ENCODE data around the gene PRDM2.

Gene PRDM2

DNA sequence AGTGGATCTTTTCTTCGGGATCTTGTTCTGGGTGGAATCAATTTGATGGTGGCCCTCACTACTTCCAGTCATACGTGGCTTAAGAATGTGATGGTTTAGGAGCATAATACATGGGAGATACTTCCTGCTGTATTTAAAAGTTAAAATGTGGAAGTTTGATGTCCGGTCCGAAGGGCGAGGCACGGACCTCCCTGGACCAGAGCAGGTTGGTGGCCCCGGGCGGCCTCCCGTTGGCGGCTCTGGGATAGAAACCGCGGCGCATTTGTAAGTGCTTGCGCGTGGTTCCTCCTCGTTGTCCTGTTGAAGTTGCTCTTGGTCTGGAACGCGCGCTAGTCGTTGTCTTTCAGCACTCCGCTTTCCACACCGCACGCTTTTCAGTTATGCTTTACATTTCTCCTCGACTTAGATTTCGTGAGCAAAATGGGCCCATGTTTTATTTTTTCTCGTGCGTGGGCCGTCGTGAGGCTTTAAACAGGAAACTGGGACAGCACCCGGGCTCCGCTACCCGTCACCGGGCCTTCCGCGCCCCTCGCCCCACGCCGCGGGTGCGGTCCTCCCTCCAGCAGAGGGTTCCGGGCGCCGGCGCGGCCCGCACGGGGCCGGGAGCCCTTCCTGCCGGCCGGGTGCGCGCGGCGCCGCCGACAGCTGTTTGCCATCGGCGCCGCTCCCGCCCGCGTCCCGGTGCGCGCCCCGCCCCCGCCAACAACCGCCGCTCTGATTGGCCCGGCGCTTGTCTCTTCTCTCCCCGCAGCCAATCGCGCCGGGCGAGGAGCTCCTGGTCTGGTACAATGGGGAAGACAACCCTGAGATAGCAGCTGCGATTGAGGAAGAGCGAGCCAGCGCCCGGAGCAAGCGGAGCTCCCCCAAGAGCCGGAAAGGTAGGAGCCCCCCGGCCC is 48.9 kb downstream of the PRDM2 start:
- Histone ChIP-seq H3K4me2 (ENCODE audit: low read depth, low read length) (peak overlapping the region; percentile 90), H3K4me1 (ENCODE audit: low read length) (peaks cover 27% of the 10 kb centered on the region), H3F3A (ENCODE audit: insufficient read depth, low read length) (peaks cover 16% of the 10 kb centered on the region), H4K20me1 (ENCODE audit: insufficient read depth, low read length) (peaks cover 32% of the 10 kb centered on the region), H3K79me2 (ENCODE audit: low read length) (peaks cover 43% of the 10 kb centered on the region), H3K4me3 (ENCODE audit: low read length) (peak overlapping the region; percentile 79), H3K36me3 (replicated peaks; ENCODE audit: insufficient read depth, low read length) (peaks cover 4% of the 10 kb centered on the region; the same call in 1 of the 2 replicates), H3K9me2 (replicated peaks; ENCODE audit: insufficient read depth, low read length) (no peaks in the 10 kb centered on the region), H3K27me3 (replicated peaks; ENCODE audit: insufficient read depth, low read length) (no peaks in the 10 kb centered on the region), H3K9ac (ENCODE audit: low read length) (peak overlapping the region; percentile 82), H2AFZ (ENCODE audit: low read length) (peak overlapping the region; percentile 74), H3K9me3 (replicated peaks; ENCODE audit: insufficient read depth, low read length) (no peaks in the 10 kb centered on the region), H3K27ac (ENCODE audit: low read length) (peak overlapping the region; percentile 71)
- DNase-seq: peak; percentile 97
- TF ChIP-seq CTCF (IDR thresholded peaks at IDR 0.05; ENCODE audit: low read length): no peak; the same call in 1 of the 2 replicates
- TF ChIP-seq EZH2phosphoT487 (IDR thresholded peaks at IDR 0.05; ENCODE audit: low read length): no peak
- no peak for TF ChIP-seq EZH2 (optimal IDR thresholded peaks at IDR 0.05; ENCODE audit: low read depth, low read length)

DNA sequence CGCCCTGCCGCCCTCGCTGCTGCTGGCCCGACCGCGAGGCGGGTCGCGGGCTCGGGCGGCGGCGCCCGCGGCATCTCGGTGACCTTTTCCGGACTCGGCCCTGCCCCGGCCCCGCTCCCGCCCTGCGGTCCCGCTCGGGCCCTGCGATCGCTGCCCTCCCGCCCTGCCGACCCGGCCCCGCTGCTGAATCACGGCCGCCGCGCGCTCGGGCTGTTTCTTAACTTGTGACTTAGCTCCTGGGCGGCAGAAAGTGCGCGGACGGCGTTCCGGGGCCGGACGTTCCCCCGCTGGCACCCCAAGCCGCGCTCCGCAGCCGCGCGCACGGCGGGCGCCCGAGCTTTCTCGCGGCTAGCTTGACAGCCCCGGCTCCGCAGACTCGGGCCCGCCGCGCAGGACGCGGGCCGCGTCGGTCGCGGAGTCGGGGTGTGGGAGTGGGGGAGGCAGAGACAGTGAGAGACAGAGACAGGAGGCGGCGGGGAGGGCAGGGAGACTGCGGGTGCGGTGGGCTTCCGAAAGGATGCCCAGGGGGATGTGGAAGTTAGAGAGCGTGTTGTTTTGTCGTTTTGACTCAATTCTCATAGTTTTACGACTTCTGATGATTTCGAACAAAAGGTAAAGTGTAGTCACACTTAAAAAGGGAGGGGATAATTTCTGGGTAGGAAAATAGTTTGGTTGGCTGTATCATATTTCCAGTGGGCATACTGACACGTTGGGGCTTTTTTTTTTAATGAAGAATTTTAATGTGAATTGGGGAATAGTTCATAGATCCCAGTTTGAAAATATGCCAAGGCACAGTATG is 49.8 kb downstream of the PRDM2 start:
- peak; percentile 55 for DNase-seq
- no peaks in the 10 kb centered on the region for H3K9me3 ChIP-seq (replicated peaks; ENCODE audit: insufficient read depth, low read length)
- H3K79me2 ChIP-seq (ENCODE audit: low read length): peaks cover 52% of the 10 kb centered on the region
- H2AFZ ChIP-seq (ENCODE audit: low read length): 0 out of 2 replicates have a peak overlapping the region, but pooled peaks have one; percentile 9
- H4K20me1 ChIP-seq (ENCODE audit: insufficient read depth, low read length): peaks cover 41% of the 10 kb centered on the region
- H3K4me1 ChIP-seq (ENCODE audit: low read length): peaks cover 36% of the 10 kb centered on the region
- TF ChIP-seq EZH2 (optimal IDR thresholded peaks at IDR 0.05; ENCODE audit: low read depth, low read length): no peak
- no peak for TF ChIP-seq EZH2phosphoT487 (IDR thresholded peaks at IDR 0.05; ENCODE audit: low read length)
- no peak for TF ChIP-seq CTCF (IDR thresholded peaks at IDR 0.05; ENCODE audit: low read length)
- no peaks in the 10 kb centered on the region for H3K9me2 ChIP-seq (replicated peaks; ENCODE audit: insufficient read depth, low read length)
- no peaks in the 10 kb centered on the region for H3K27me3 ChIP-seq (replicated peaks; ENCODE audit: insufficient read depth, low read length)
- H3K4me2 ChIP-seq (ENCODE audit: low read depth, low read length): peak overlapping the region; percentile 86
- H3K4me3 ChIP-seq (ENCODE audit: low read length): peak overlapping the region; percentile 88
- H3F3A ChIP-seq (ENCODE audit: insufficient read depth, low read length): peaks cover 19% of the 10 kb centered on the region
- H3K36me3 ChIP-seq (replicated peaks; ENCODE audit: insufficient read depth, low read length): peaks cover 4% of the 10 kb centered on the region; the same call in 1 of the 2 replicates
- H3K27ac ChIP-seq (ENCODE audit: low read length): peak overlapping the region; percentile 71; the same call in 1 of the 2 replicates
- H3K9ac ChIP-seq (ENCODE audit: low read length): peak overlapping the region; percentile 77

- peaks cover 69% of the 10 kb centered on the region for H3K79me2 ChIP-seq (ENCODE audit: low read length)
- peaks cover 19% of the 10 kb centered on the region for H3F3A ChIP-seq (ENCODE audit: insufficient read depth, low read length)
- no peaks in the 10 kb centered on the region for H3K9me2 ChIP-seq (replicated peaks; ENCODE audit: insufficient read depth, low read length)
- H3K27me3 ChIP-seq (replicated peaks; ENCODE audit: insufficient read depth, low read length): no peaks in the 10 kb centered on the region
- TF ChIP-seq EZH2 (optimal IDR thresholded peaks at IDR 0.05; ENCODE audit: low read depth, low read length) (no peak), EZH2phosphoT487 (IDR thresholded peaks at IDR 0.05; ENCODE audit: low read length) (no peak), CTCF (IDR thresholded peaks at IDR 0.05; ENCODE audit: low read length) (no peak)
- no peaks in the 10 kb centered on the region for H3K9me3 ChIP-seq (replicated peaks; ENCODE audit: insufficient read depth, low read length)
- no peak overlapping the region for H2AFZ ChIP-seq (ENCODE audit: low read length)
- no peak overlapping the region for H3K27ac ChIP-seq (ENCODE audit: low read length)
- no peak overlapping the region; the same call in 1 of the 2 replicates for H3K9ac ChIP-seq (ENCODE audit: low read length)
- peaks cover 50% of the 10 kb centered on the region for H4K20me1 ChIP-seq (ENCODE audit: insufficient read depth, low read length)
- peaks cover 4% of the 10 kb centered on the region; the same call in 1 of the 2 replicates for H3K36me3 ChIP-seq (replicated peaks; ENCODE audit: insufficient read depth, low read length)
- peaks cover 39% of the 10 kb centered on the region for H3K4me1 ChIP-seq (ENCODE audit: low read length)
- DNase-seq: no peak
- H3K4me3 ChIP-seq (ENCODE audit: low read length): no peak overlapping the region
- H3K4me2 ChIP-seq (ENCODE audit: low read depth, low read length): peak overlapping the region; percentile 86; the same call in 1 of the 2 replicates
Measured at GRCh38 chr1:13751458-13751871, 51.5 kb downstream of the PRDM2 start.
